Activated B cell treated with CpG ODN at 0.5 μM for 24 hours (primary cell): ENCODE results near the gene KCNAB2. TPM values are rescaled to one million over a fixed set of nuclear protein-coding genes. Genes with fewer than 3 reads are reported as not detected.

Experiments used
- ATAC-seq: fragments of 200-7000 bp; cut with Tn5 transposase; one replicate; pipeline ENCODE4 v1.10.0; 2021; ENCODE audit warnings: low read depth, mild to moderate bottlenecking, moderate library complexity
- CTCF ChIA-PET: fragments of 350-600 bp; sonication (Branson Sonifier 250); formaldehyde crosslinking; loops from one replicate; lab custom pipeline; 2021; ENCODE audit warnings: antibody characterized with exemption; lab: Charles Lee
- POLR2A ChIA-PET: fragments of 350-600 bp; sonication (Branson Sonifier 250); formaldehyde crosslinking; loops from one replicate; lab custom pipeline; 2021; ENCODE audit warnings: antibody characterized with exemption; lab: Charles Lee
- DNase-seq: peaks from one replicate; pipeline ENCODE4 v3.0.0; 2022
- H3K27ac Mint-ChIP-seq: one replicate; pipeline ENCODE4 v1.8.0; 2020; ENCODE audit warnings: mixed read lengths
- H3K27me3 Mint-ChIP-seq: one replicate; pipeline ENCODE4 v1.8.0; 2021; ENCODE audit warnings: mixed read lengths
- H3K36me3 Mint-ChIP-seq: one replicate; pipeline ENCODE4 v1.8.0; 2021; ENCODE audit warnings: low read depth, mixed read lengths
- H3K4me1 Mint-ChIP-seq: one replicate; pipeline ENCODE4 v1.8.0; 2021; ENCODE audit warnings: mixed read lengths
- H3K4me3 Mint-ChIP-seq: one replicate; pipeline ENCODE4 v1.8.0; 2020; ENCODE audit warnings: mild to moderate bottlenecking, mixed read lengths
- H3K9me3 Mint-ChIP-seq: one replicate; pipeline ENCODE4 v1.8.0; 2020; ENCODE audit warnings: mixed read lengths
- intact Hi-C: fragments of 100-400 bp; cut with micrococcal nuclease; formaldehyde crosslinking; loops from one replicate; pipeline ENCODE4 v1.15.1; 2024
- total RNA-seq: library from RNA; stranded (reverse); gene quantifications from 2 replicates; pipeline ENCODE4 v1.2.3, GENCODE V29; 2022
- TF ChIP-seq, protein P1 (sequence below): fragments of 200-600 bp; IDR thresholded peaks from one replicate; pipeline ENCODE4 v1.8.0; 2022; ENCODE audit warnings: antibody characterized with exemption, mild to moderate bottlenecking

The KCNAB2 gene
- total RNA-seq, 1 donor from 2014 or later: 121 TPM

DNA sequence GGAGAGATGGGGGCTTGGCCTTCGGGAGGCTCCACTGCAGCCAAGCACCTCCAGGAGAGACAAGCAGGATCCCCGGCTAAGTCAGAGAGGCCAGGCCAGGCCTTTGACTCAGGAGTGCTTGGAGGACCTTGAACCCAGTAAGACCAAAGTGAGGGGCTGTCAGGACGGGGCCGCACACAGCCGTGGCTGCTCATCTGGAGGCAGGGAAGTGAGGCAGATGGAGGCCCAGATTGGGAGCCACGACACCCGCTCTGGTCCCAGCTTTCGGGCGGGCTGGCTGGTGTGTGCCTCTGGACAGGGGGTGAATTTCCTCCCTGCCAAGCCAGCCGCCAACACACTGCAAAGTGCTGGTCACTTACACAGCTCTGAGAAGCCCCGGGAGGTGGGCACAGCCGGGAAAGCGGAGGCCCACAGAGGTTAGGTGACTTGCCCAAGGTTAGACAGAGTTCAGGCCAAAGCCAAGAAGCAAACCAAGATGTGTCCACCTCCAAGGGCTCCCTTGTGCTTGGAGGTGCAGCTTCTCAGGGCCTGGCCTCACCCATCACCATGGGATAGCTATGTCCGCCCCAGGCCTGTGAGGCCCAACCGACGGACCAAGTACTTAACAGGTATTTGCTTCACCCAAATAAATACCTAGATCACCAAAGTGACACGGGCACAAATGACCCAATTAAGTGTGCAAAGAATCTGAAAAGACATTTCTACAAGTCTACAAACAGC, 76.1 kb downstream of the KCNAB2 start:
- DNase-seq: no peak
- H3K9me3 Mint-ChIP-seq: peaks cover 3% of the 10 kb centered on the region
- TF ChIP-seq, protein P1, sequence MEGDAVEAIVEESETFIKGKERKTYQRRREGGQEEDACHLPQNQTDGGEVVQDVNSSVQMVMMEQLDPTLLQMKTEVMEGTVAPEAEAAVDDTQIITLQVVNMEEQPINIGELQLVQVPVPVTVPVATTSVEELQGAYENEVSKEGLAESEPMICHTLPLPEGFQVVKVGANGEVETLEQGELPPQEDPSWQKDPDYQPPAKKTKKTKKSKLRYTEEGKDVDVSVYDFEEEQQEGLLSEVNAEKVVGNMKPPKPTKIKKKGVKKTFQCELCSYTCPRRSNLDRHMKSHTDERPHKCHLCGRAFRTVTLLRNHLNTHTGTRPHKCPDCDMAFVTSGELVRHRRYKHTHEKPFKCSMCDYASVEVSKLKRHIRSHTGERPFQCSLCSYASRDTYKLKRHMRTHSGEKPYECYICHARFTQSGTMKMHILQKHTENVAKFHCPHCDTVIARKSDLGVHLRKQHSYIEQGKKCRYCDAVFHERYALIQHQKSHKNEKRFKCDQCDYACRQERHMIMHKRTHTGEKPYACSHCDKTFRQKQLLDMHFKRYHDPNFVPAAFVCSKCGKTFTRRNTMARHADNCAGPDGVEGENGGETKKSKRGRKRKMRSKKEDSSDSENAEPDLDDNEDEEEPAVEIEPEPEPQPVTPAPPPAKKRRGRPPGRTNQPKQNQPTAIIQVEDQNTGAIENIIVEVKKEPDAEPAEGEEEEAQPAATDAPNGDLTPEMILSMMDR: no peak

DNA sequence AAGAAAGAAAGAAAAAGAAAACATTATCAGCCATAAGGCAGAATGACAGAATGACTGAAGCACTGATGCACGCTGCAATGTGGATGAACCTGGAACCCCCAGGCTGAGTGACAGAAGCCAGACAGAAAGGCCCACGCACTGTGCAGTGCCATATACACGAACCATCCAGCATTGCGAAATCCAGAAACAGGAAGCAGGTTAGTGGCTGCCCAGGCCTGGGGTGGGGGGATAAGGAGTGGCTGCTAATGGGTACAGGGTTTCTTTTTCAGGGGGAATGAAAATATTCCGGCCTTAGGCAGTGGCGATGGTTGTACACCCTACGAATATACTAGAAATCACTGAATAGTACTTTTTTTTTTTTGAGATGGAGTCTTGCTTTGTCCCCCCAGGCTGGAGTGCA, 77.4 kb downstream of the KCNAB2 start:
- intact Hi-C loops: no loop called here
- Mint-ChIP-seq H3K27ac (no peak overlapping the region), H3K4me1 (peaks cover 4% of the 10 kb centered on the region), H3K36me3 (no peaks in the 10 kb centered on the region), H3K4me3 (no peak overlapping the region), H3K9me3 (no peaks in the 10 kb centered on the region), H3K27me3 (peaks cover 2% of the 10 kb centered on the region)
- TF ChIP-seq, protein P1: no peak
- ChIA-PET CTCF (no interaction called here), POLR2A (no interaction called here)
- DNase-seq (no peak), ATAC-seq (no peak)

More for the DNA sequence above, 76.1 kb downstream of the KCNAB2 start:
- H3K27me3 Mint-ChIP-seq: peaks cover 2% of the 10 kb centered on the region
- POLR2A ChIA-PET: no interaction called here
- no peak overlapping the region for H3K27ac Mint-ChIP-seq
- no peaks in the 10 kb centered on the region for H3K36me3 Mint-ChIP-seq
- CTCF ChIA-PET: no interaction called here
- intact Hi-C loops: no loop called here
- H3K4me1 Mint-ChIP-seq: no peaks in the 10 kb centered on the region
- ATAC-seq: no peak
- no peak overlapping the region for H3K4me3 Mint-ChIP-seq

DNA sequence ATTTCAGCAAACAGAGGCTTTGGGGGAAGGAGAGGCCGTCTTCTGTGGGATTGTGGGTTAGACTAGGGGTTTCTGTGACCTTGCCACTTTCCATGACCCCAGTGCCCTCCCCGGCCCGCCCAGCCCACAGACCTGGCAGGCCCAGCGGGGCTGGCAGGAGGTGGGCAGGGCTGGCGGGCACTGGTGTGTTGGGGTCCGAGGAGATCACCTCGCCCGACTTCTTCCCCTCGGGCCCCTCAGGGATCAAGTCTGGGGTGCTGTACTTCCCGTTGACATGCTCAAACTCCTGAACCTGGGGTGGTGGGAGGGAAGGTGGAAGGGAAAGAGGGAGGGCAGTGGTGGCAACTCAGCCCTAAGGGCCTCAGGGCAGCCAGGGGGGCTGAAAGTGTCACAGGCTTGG, 78.1 kb downstream of the KCNAB2 start:
- ATAC-seq: no peak
- peaks cover 4% of the 10 kb centered on the region for H3K4me1 Mint-ChIP-seq
- TF ChIP-seq, protein P1: no peak
- H3K27ac Mint-ChIP-seq: no peak overlapping the region
- H3K9me3 Mint-ChIP-seq: no peaks in the 10 kb centered on the region
- DNase-seq: no peak
- H3K4me3 Mint-ChIP-seq: no peak overlapping the region
- intact Hi-C loops: no loop called here
- CTCF ChIA-PET: no interaction called here
- POLR2A ChIA-PET: no interaction called here
- no peaks in the 10 kb centered on the region for H3K36me3 Mint-ChIP-seq
- H3K27me3 Mint-ChIP-seq: peaks cover 2% of the 10 kb centered on the region

DNA sequence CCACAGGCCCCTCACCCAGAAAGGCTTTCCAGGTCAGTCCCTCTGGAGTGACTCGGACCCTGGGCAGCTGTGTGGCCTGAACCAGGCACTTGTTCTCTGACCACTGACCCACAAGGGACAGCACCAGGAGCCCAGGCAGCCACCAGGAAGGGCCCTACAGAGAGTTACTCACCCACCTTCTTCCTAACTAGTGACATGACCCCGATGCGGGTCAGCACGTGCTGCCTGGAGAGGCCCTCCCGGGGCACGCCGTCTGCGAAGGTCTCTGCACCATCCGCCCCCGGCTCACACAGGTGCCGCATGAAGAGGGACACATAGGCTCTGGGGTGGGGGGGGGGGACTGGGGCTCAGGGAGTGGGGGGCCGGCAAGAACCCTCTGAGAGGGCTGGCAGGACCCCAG, 78.7 kb downstream of the KCNAB2 start:
- peaks cover 2% of the 10 kb centered on the region for H3K27me3 Mint-ChIP-seq
- TF ChIP-seq, protein P1: no peak
- ATAC-seq (no peak), DNase-seq (no peak)
- ChIA-PET CTCF (no interaction called here), POLR2A (no interaction called here)
- intact Hi-C loops: no loop called here
- peaks cover 4% of the 10 kb centered on the region for H3K4me1 Mint-ChIP-seq
- H3K4me3 Mint-ChIP-seq: no peak overlapping the region
- no peaks in the 10 kb centered on the region for H3K36me3 Mint-ChIP-seq
- no peak overlapping the region for H3K27ac Mint-ChIP-seq
- no peaks in the 10 kb centered on the region for H3K9me3 Mint-ChIP-seq

DNA sequence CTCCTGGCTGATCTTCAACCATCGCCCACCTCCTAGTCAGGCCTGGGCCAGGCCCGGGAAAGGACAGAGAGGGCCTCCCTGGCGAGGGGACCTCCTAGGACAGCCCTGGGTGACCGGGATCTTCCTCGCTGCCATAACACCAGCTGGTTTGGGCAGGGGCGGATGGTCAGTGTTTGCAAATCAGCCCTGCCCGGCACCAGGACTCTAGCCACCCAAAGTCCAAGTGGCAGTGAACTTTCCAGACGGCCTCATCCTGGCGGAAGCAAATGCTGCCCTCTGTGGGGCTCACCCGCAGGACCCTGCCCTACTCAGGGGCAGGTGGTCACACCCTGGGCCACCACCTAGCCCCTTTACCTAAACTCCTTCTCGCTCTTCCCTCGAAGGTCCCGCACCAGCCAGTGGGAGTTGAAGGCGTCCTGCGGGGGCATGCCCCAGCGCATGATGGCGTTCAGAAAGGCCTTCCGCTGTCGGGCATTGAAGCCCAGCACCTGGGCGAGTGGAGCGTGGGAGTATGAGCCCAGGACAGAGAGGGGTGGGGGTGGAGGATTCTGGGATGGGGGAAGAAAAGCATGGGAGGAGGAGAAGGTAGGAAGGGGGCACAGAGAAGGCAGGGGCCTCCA, 79.2 kb downstream of the KCNAB2 start:
- POLR2A ChIA-PET: no interaction called here
- CTCF ChIA-PET: no interaction called here
- no peaks in the 10 kb centered on the region for H3K36me3 Mint-ChIP-seq
- H3K4me1 Mint-ChIP-seq: peaks cover 4% of the 10 kb centered on the region
- peaks cover 2% of the 10 kb centered on the region for H3K27me3 Mint-ChIP-seq
- TF ChIP-seq, protein P1: no peak
- DNase-seq (no peak), ATAC-seq (no peak)
- H3K27ac Mint-ChIP-seq: no peak overlapping the region
- intact Hi-C loops: no loop called here
- no peaks in the 10 kb centered on the region for H3K9me3 Mint-ChIP-seq
- H3K4me3 Mint-ChIP-seq: no peak overlapping the region
